ENCODE data around the gene CLEC4F. TPM values are rescaled to one million over a fixed set of nuclear protein-coding genes. Genes with fewer than 3 reads are reported as not detected.

Gene CLEC4F, protein sequence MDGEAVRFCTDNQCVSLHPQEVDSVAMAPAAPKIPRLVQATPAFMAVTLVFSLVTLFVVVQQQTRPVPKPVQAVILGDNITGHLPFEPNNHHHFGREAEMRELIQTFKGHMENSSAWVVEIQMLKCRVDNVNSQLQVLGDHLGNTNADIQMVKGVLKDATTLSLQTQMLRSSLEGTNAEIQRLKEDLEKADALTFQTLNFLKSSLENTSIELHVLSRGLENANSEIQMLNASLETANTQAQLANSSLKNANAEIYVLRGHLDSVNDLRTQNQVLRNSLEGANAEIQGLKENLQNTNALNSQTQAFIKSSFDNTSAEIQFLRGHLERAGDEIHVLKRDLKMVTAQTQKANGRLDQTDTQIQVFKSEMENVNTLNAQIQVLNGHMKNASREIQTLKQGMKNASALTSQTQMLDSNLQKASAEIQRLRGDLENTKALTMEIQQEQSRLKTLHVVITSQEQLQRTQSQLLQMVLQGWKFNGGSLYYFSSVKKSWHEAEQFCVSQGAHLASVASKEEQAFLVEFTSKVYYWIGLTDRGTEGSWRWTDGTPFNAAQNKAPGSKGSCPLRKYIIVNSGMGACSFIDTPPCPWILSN
- total RNA-seq (not detected), polyA plus RNA-seq (not detected), total RNA-seq (0 reads per million in 6 experiments)

DNA sequence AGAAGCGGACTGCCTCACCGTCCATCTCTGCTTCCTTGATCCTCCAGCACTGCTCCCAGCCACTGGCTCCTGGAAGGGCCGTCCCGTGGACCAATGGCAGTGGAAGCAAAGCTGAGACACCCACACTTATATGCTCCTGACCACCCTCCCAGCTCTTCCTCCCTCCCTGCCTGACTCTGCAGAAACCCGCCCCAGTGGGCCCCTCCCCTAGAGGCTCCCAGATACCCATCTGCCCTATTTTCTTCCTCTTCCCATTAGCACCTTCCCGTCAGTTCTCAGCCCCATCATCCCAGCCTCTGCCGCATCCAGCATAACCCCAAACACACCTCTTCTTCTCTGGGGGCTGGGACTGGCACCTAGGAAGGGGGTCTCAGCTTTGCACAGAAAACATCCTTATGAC lies at the start of gene CLEC4F:
Gene CLEC4F, minus strand, starts transcription at position 101 of the 400 bp plus-strand sequence. Its CDS starts 76 bp downstream, at position 25.
- ATAC-seq (no peak), DNase-seq (no peak)
- POLR2A ChIA-PET, result no interaction called here
- Mint-ChIP-seq H3K27ac (no peak within 1 kb of the TSS), H3K36me3 (no peaks in the 10 kb centered on the region), H3K4me1 (peaks cover 5 to 15% (median 9%) of the 10 kb centered on the region in 4 donors), H3K4me3 (peak within 1 kb of the TSS in 1 of 10 donors; percentile 60), H3K27me3 (peaks cover 0 to 15% (median 8%) of the 10 kb centered on the region in 5 donors), H3K9me3 (no peaks in the 10 kb centered on the region)

DNA sequence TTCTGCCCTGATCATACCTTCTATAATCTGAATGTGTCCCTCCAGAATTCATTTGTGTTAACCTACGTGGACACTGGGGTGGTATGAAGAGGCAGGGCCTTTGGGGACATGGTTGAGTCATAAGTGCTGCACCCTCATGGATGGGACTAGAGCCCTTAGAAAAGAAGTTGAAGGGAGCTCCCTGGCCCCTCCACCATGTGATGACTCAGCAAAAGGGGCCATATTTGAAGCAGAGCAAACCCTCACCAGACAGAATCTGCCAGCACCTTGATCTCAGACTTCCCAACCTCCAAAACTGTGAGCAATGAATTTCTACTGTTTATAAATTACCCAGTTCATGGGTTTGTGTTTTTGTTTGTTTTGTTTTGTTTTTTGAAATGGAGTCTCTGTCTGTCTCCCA lies 48.6 kb upstream of the CLEC4F start:
- Mint-ChIP-seq H3K9me3 (peaks cover 0 to 2% (median 0%) of the 10 kb centered on the region in 9 donors), H3K36me3 (no peaks in the 10 kb centered on the region), H3K4me3 (no peak overlapping the region), H3K27ac (no peak overlapping the region), H3K27me3 (peaks cover 2 to 40% (median 20%) of the 10 kb centered on the region in 5 donors), H3K4me1 (peaks cover 4 to 9% (median 5%) of the 10 kb centered on the region in 4 donors)
- DNase-seq (no peak), ATAC-seq (no peak)
- POLR2A ChIA-PET, result no interaction called here

DNA sequence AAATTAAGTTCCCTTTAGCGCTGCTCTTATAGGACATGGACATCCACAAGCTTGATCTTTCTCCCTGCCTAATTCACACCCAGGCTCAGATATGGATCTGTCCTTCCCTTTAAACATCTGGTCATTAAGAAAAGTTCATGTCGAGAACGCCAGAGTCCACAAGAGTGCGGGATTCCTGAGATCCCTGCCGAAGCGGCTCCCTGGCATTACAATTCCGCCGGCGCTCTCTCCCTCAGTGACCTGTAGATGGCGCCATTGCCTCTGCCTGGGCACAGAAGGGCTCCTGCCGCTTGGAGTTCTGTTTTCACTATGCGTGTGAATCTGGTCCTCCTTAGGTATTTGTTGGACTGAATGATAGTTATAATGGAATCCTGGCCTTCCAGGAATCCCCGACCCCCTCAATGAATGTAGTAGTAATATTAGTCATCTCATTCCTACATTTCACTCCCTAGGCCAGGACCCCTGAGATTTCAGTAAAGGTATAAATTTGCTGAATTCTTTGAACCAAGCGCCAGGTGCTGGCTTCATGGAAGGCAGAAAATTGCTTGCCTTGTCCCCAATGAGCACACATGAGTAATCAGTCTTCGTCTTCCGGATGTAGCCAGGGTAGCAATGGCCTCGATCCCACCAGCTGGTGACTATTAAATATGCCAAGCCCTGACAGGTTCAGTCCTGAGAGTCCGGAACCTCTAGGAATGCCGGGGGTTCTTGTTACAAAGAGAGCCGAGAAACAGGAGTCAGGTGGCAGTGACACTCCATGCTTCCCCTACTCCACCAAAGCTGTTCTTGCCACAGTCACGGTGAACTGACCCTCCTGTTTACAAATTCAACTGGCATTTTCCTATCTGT lies 41.6 kb upstream of the CLEC4F start:
- peak; percentile 75 to 89 for ATAC-seq
- POLR2A ChIA-PET, result no interaction called here

DNA sequence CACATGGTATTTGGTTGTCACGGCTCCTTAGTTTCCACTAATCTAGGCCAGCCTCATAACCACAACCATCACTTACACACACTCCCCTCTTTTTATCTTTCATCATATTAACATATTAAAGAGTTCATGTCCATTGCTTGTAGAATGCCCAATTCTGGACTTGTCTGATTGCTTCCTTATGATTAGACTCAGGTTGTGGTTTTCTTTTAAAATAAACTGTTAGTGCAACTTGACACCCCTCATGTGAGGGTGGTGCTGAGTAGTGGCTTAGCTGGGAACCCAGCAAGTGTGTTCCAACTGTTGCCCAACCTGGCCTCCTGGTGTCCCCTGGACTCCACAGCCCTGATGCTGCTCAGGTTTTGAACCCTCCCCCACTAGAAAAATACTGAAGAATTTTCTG lies 35.3 kb upstream of the CLEC4F start:
- ATAC-seq, result no peak
- POLR2A ChIA-PET, result no interaction called here
- H3K27ac Mint-ChIP-seq, result no peak overlapping the region
- no peak for DNase-seq
- H3K36me3 Mint-ChIP-seq, result no peaks in the 10 kb centered on the region
- H3K4me3 Mint-ChIP-seq, result no peak overlapping the region
- H3K9me3 Mint-ChIP-seq, result no peaks in the 10 kb centered on the region
- H3K4me1 Mint-ChIP-seq, result peaks cover 10 to 28% (median 26%) of the 10 kb centered on the region in 4 donors
- peaks cover 0 to 4% (median 0%) of the 10 kb centered on the region in 5 donors for H3K27me3 Mint-ChIP-seq

More for the DNA sequence above, 41.6 kb upstream of the CLEC4F start:
- H3K4me3 Mint-ChIP-seq, result peak overlapping the region in 3 of 10 donors; percentile 8 to 67 (median 37)
- no peaks in the 10 kb centered on the region for H3K36me3 Mint-ChIP-seq
- peak; percentile 41 to 81 (median 68) for DNase-seq
- peak overlapping the region in 1 of 10 donors; percentile 44 for H3K27ac Mint-ChIP-seq
- H3K9me3 Mint-ChIP-seq, result no peaks in the 10 kb centered on the region
- H3K27me3 Mint-ChIP-seq, result peaks cover 18 to 40% (median 26%) of the 10 kb centered on the region in 5 donors
- H3K4me1 Mint-ChIP-seq, result peaks cover 2 to 8% (median 6%) of the 10 kb centered on the region in 4 donors

DNA sequence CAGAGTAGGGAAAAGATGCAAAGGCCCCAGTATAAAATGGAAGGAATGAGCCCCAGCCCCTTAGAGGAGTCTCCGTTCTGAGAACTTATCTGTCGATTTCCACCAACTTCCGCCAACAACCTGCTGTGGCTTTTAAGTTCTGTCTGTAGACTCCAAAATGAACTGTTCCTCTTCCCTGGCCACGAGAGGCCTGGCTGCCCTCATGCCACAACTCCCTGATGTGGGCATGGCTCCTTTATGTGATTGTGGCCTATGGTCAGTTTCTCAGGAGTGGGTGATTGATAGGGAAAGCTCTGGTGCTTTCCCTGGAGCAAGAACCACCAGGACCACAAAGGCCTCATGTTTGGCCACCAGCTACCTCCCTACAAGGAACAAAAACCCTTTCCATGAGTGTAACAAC lies 34.0 kb upstream of the CLEC4F start:
- Mint-ChIP-seq H3K4me3 (no peak overlapping the region), H3K9me3 (no peaks in the 10 kb centered on the region), H3K27me3 (peaks cover 0 to 3% (median 0%) of the 10 kb centered on the region in 5 donors), H3K27ac (no peak overlapping the region), H3K36me3 (no peaks in the 10 kb centered on the region), H3K4me1 (peaks cover 10 to 34% (median 29%) of the 10 kb centered on the region in 4 donors)
- POLR2A ChIA-PET, result no interaction called here
- ATAC-seq (no peak), DNase-seq (no peak)

DNA sequence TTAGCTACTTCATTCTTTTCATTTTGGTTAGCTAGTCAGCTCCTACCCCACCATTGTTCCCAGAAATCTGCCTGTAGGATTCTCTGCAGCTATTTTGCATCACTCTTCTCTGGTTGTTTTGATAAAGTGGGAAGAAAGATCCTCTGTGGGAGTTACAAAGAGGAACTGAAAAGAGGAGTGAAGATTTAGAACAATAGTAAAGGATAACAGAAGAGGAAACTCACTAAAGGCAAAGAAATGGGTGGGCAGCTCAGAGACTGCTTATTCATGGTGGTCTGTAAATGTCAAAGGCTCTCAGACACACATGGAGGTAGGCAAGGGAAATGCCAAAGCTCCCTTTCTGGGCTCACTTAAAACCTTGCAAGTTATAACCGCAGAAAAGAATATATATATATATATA lies 32.4 kb upstream of the CLEC4F start:
- peaks cover 10 to 36% (median 29%) of the 10 kb centered on the region in 4 donors for H3K4me1 Mint-ChIP-seq
- no peak for ATAC-seq
- no peak for DNase-seq
- POLR2A ChIA-PET, result no interaction called here
- no peaks in the 10 kb centered on the region for H3K36me3 Mint-ChIP-seq
- H3K4me3 Mint-ChIP-seq, result no peak overlapping the region
- H3K9me3 Mint-ChIP-seq, result no peaks in the 10 kb centered on the region
- H3K27me3 Mint-ChIP-seq, result no peaks in the 10 kb centered on the region
- peak overlapping the region in 1 of 10 donors; percentile 18 for H3K27ac Mint-ChIP-seq

DNA sequence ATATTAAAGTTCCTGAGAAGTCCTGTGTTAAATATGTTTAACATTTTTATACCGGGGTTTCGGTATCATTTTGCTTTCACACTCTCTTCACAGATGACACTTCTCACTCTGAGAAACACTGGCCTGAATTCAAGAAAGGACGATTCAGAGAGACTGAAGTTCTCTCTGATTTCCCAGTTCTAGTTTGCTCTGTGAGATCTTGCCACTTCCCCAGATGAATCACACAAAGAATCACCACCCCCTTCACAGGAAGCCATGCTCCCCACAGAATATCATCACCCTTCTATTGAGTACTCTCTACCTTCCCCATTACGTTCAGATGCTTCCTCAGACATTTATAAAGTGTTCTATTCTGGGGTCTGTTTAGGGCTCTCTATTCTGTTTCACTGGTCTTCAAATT lies 31.3 kb upstream of the CLEC4F start:
- no peaks in the 10 kb centered on the region for H3K36me3 Mint-ChIP-seq
- H3K9me3 Mint-ChIP-seq, result no peaks in the 10 kb centered on the region
- H3K27me3 Mint-ChIP-seq, result no peaks in the 10 kb centered on the region
- H3K27ac Mint-ChIP-seq, result peak overlapping the region; percentile 1 to 89 (median 64)
- peak; percentile 97 to 100 for ATAC-seq
- H3K4me1 Mint-ChIP-seq, result peaks cover 10 to 36% (median 29%) of the 10 kb centered on the region in 4 donors
- peak in 6 of 10 donors; percentile 12 to 63 (median 39) for DNase-seq
- peak overlapping the region; percentile 13 to 65 (median 38) for H3K4me3 Mint-ChIP-seq
- POLR2A ChIA-PET, result no interaction called here

DNA sequence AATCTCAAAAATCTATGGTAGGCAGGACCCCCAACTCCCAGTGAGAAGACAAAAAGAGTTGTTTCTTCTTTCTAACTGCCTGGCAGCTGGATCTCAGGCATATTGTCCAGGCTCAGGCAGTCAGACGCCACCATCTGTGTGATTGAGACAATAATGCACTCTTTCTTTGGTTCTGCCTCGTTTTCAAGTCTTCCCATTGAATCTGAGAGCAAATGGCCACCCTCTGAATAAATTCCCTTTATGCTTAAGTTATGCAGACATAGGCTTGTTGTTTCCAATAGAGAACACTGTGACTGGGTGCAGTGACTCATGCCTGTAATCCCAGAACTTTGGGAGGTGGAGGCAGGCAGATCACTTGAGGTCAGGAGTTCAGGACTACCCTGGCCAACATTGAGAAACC lies 30.5 kb upstream of the CLEC4F start:
- ATAC-seq (no peak), DNase-seq (no peak)
- Mint-ChIP-seq H3K4me1 (peaks cover 8 to 35% (median 28%) of the 10 kb centered on the region in 4 donors), H3K27me3 (no peaks in the 10 kb centered on the region), H3K4me3 (no peak overlapping the region), H3K27ac (peak overlapping the region in 5 of 10 donors; percentile 1 to 68 (median 21)), H3K36me3 (no peaks in the 10 kb centered on the region), H3K9me3 (no peaks in the 10 kb centered on the region)
- POLR2A ChIA-PET, result no interaction called here

DNA sequence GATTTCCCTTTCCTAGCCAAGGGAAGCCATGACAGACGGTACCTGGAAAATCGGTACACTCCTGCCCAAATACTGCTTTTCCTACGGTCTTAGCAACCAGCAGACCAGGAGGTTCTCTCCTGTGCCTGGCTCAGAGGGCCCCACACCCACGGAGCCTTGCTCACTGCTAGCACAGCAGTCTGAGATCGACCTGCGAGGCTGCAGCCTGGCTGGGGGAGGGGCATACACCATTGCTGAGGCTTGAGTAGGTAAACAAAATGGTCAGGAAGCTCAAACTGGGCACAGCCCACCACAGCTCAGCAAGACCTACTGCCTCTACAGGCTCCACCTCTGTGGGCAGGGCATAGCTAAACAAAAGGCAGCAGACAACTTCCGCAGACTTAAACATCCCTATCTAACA lies 22.0 kb upstream of the CLEC4F start:
- POLR2A ChIA-PET, result no interaction called here
- H3K4me3 Mint-ChIP-seq, result no peak overlapping the region
- ATAC-seq, result no peak
- peaks cover 0 to 2% (median 0%) of the 10 kb centered on the region in 3 donors for H3K36me3 Mint-ChIP-seq
- H3K27me3 Mint-ChIP-seq, result peaks cover 2 to 9% (median 5%) of the 10 kb centered on the region in 5 donors
- H3K4me1 Mint-ChIP-seq, result no peaks in the 10 kb centered on the region
- H3K27ac Mint-ChIP-seq, result no peak overlapping the region
- peaks cover 0 to 10% (median 0%) of the 10 kb centered on the region in 9 donors for H3K9me3 Mint-ChIP-seq
- DNase-seq, result no peak

DNA sequence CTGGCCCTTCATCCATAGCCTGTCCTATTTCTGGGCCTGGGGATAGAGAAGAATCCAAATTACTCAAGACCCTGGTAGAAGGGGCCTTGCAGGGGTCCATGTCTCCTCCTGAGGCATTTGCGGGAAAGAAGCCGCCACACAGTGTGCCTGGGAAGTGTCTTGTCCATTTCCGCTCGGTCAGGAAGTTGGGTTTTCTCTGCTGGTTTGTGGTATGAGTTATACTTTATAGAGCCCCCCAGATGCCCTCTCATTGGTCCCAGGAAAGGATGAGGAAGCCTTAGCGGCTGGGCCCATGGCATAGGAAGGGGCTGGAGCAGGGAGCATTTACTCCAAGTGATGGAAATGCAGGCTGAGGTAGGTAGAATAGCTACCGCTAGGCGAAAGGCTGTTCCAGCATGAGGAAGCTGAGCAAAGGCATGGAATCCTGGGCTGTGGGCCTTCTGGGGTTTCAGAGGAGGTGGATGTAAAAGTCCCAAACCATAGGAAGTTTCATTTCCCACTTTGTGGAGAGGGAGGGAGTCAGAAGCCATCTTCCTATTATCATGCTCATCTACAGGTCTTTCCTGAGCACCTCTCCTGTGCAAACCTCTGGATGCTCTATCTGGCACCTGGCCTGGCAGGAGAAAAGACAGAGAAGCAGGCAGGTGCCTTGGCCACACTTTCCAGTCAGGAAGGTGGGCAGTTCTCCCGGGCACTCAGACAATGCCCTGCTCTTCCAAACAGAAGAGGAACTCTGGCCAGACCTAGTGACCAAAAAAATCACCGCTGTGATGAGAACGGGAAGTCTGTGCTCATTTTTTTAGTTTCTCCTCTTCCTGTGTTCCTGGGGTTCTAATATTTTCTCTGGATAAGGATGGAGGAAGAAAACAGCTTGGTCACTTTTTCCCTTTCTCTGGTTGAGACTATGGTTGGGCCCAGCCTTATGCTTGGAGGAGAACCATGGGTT lies 17.9 kb upstream of the CLEC4F start:
- no peak for ATAC-seq
- Mint-ChIP-seq H3K27ac (peak overlapping the region in 1 of 10 donors; percentile 78), H3K9me3 (peaks cover 0 to 5% (median 0%) of the 10 kb centered on the region in 9 donors), H3K27me3 (peaks cover under 1 to 9% (median 6%) of the 10 kb centered on the region in 5 donors), H3K4me3 (no peak overlapping the region), H3K36me3 (peaks cover 0 to 2% (median 0%) of the 10 kb centered on the region in 3 donors), H3K4me1 (peaks cover 0 to 4% (median 1%) of the 10 kb centered on the region in 4 donors)
- POLR2A ChIA-PET, result no interaction called here
- DNase-seq, result no peak

DNA sequence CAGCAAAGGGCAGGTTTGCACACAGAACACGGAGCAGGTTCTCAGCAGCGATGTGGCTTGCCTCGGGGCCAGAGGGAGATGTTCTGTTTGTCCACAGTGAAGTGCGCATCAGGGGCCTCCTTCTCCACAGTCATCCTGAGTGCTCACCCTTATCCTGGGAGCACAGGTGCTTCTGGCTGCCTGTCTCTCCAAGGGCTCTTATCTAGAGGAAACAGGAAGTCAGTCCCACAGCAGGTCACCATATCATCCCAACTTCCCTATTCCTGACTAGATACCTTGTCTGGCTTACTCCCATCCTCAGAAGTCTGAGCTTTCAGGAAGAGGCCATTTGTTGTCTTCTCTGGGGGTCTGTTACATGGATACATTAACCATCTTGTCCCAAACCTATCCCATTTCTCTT lies 15.2 kb upstream of the CLEC4F start, which contains the start of gene CD207:
Gene CD207, minus strand, starts transcription at position 174 of the 400 bp plus-strand sequence. Its CDS starts 40 bp downstream, at position 134.
- DNase-seq (no peak), ATAC-seq (no peak)
- peaks cover 0 to 4% (median 2%) of the 10 kb centered on the region in 5 donors for H3K27me3 Mint-ChIP-seq
- H3K4me3 Mint-ChIP-seq, result no peak within 1 kb of the TSS
- peaks cover 0 to 2% (median 0%) of the 10 kb centered on the region in 3 donors for H3K36me3 Mint-ChIP-seq
- POLR2A ChIA-PET, result no interaction called here
- peaks cover 0 to 4% (median 1%) of the 10 kb centered on the region in 4 donors for H3K4me1 Mint-ChIP-seq
- H3K27ac Mint-ChIP-seq, result peak within 1 kb of the TSS in 2 of 10 donors; percentile 46 to 57
- no peaks in the 10 kb centered on the region for H3K9me3 Mint-ChIP-seq

All from naive thymus-derived CD8-positive, alpha-beta T cell (primary cell).